HG03342 (cell line): Measurements from ENCODE around the gene ATP10A.
"Not testable (repeated sequence)": the region's sequence is repeated elsewhere in the genome, so short reads cannot be mapped to it uniquely, and the experiment has no call there.

ENCODE experiments used
- ATAC-seq: cut with Tn5 transposase; IDR thresholded peaks from one replicate; pipeline ENCODE4 v1.9.1; 2021; ENCODE audit warnings: mild to moderate bottlenecking, moderate library complexity; ENCODE audit not compliant: unreplicated experiment

ATP10A gene

GRCh38 chr15:25859838-25860645, 3.1 kb downstream of the ATP10A start:
- ATAC-seq: no peak

DNA sequence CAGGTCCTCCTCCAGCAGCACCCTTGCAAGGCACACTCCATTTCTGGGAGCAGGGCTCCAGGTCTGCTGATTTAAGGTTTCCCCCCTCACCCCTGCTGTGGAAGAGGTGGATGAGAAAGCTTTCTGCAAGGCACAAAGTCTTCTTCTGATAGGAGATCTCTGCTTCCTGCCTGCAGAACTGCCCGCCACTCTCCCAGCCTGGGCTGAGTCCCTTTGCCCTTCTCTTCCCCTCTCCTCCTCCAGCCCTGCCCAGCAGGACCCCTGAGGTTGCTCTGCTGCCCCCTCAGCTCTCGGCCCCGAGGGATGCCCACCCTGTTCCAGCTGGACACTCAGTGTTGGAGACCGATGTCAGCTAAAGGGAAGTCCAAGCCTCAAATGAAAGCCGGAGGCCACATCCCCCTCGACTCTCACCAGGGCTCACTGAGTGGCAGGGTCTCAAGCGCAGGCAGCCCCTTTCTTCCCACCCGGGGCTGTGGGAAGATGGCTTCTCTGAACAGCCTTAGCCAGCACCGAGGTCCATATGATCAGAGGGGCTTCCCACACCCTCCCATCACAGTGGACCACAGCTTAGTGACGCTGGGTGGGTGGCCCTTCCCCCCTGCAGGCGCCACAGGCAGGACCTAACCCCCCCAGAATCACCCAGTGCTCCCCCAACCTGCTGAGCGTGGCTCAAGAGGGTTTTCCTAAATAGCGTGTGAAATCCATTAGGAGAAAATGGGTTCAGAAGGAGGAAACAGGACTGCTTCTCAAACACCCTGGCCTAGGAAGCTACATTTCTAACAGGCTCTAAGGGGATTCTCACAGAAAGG, 4.0 kb downstream of the ATP10A start:
- no peak for ATAC-seq

- not testable (repeated sequence) for ATAC-seq
These were observed 7.1 kb downstream of the ATP10A start for GRCh38 chr15:25856059-25856458.

DNA sequence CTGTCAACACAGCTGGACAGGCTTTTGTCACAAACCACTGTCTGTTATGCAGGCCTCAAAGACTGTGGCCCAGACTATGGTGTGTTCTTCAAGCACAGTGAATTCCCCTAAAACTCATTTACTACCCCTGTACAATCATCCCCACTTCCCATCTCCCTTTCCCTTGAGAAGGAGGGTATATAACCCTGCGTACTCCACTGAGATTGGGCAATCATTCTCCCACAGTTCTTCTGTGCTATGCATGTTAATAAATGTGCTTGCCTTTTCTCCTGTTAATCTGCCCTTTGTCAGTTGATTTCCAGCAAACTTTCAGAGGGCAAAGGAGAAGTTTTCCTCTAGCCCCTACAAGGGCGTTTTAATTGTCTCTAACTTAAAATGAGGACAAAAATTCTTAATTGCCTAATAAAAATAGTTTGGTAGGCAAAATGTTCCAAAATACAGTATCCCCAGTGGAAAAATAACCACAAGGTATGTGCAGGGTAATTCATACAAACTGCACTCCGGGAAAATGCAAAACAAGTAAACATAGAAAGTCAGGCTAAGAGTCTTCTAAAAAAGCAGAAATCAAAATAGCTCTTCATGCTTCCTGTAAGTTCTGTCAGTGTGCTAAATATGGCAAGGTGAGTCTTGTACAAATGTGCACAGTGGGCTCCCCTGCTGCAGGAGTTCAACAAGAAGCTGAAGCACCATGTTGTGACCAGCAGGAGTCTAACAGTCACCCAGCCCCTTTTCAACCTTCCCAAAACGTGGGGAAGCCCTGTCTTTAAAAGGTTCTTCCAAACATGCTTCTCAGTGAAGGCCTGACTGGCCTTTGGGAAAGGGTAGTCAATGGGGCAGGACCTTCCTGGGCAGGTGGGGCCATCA, 10.2 kb downstream of the ATP10A start:
- ATAC-seq: no peak

GRCh38 chr15:25852027-25852426, 11.1 kb downstream of the ATP10A start:
- no peak for ATAC-seq

- ATAC-seq: peak; percentile 78
These were observed 12.7 kb downstream of the ATP10A start for GRCh38 chr15:25850154-25851111.

DNA sequence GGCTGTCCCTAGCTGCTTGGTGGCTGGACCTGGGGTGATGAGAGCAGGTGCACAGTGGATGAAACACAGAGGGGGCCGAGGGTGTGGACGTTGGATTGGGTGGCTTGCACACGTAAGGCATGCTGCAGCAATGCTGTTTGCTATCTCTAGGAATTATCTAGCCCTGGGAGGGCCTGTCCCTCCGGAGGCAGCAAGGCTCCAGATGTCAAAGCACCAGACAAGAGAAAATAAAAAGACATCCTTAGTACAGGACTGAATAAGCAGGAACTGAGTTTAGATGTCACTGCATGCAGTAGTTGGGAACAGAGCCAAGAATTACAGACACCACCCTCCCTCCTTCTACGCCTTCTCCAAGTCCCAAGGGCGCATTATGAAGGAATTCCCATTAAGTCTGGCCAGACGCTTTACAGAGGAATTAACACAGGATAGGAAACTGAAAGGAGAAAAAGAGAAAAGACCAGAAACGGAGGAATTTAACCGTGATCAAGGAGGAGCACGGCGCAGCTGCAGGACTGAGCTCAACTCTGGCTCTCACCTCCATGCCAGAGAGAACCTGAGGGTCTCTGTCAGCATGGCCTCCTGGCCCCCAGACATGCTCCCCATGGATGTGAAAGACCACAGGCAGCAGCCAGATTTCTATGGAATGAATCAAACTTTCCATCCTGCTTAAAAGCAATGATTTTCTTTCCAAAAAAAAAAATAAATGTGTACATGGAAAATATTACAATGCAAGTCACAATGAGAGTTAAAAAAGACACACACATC, 13.8 kb downstream of the ATP10A start:
- ATAC-seq: no peak

GRCh38 chr15:25848784-25849156, 14.4 kb downstream of the ATP10A start:
- no peak for ATAC-seq

DNA sequence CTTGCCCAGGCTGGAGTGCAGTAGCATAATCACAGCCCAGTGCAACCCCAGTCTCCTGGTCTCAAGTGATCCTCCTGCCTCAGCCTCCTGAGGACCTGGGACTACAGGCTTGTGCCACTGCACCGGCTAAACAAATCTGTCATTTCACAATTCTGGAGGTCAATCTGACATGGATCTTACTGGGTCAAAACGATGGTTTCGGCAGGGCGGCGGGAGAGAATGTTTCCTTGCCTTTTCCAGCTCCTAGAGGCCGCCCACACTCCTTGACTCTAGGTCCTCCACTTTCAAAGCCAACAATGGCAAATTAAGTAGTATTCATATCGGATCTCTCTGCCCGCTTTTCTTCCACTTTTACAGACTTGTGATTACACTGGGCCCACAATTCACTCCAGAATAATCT, 14.8 kb downstream of the ATP10A start:
- ATAC-seq: no peak

DNA sequence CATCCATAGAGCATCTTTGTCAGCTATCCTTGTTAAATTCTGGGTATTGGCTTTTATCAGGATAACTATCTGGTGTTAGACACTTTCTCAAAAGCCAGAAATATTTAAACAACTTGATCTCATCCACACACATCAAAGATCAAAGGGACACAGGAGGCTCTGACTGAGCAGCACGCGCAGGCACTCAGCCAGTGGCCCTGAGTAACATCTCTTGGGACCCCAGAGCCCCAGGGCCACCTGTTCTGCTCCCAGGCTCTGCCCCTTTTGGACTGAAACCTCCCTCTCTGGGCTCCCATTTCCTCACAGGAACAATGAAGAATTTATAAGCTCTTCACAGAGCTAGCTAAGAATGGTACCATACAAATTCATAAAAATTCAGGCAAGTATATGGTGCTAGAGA, 16.1 kb downstream of the ATP10A start:
- ATAC-seq: no peak

DNA sequence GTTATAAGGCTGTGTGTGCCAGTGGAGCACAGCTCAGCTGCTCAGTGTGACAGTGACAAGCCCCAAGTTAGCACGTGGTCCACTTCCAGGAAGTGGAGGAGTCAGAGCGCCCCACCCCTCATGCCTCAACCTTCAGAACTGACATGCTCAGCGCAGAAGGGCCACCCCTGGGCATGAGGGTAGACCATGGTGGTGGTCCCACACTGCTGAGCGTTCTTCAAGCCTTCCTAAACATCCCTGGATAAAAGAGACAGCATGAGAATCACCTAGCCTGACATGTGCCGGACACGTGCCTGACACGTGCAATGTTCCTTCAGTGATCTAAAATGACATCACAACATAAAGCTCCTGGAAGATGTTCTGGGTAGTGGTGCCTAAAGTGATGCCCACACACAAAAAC, 16.8 kb downstream of the ATP10A start:
- no peak for ATAC-seq

GRCh38 chr15:25844981-25845680, 18.0 kb downstream of the ATP10A start:
- ATAC-seq: no peak

DNA sequence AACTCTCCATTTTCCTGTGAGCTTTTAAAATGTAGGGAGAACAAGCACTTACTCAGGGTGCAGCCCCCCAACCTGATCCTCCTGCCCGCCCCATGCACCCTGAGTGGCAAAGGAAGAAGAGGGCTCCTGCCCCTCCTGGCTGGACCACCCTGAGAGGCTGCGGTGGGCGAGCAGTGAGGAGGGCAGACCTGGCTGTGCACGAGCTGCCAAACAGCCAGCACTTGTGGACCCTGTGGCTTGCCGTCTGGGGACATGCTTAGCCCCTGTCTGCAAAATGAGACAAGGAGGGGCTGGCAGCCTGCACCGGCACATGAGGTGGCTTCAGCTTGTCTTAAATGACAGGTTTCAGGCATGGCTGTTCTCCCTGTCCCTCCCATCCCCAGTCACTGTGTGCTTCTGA, 18.6 kb downstream of the ATP10A start:
- no peak for ATAC-seq

- no peak for ATAC-seq
These were observed 19.1 kb downstream of the ATP10A start for GRCh38 chr15:25844076-25844475.

DNA sequence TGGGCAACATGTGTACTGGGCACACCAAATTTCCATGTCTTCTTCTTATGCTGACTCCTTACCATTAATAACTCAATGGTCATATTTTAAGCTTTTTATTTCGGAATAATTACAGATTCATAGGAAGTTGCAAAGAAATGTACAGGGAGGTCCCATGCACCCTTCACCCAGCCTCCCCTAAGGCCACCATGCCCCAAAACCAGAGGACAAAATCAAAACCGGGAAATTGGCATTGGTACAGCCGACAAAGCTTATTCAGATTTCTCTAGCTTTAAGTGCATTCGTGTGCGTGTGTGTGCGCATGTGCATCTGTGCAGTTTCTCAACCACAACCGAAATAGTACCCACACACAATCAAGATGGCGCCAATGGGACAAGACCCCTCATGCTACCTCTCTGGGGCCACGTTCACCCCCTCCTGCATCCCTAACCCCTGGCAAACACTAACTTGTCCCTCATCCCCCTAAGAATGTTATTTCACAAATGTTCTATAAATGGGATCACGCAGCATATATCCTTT, 23.4 kb downstream of the ATP10A start:
- no peak for ATAC-seq

GRCh38 chr15:25838871-25839195, 24.3 kb downstream of the ATP10A start:
- ATAC-seq: no peak

DNA sequence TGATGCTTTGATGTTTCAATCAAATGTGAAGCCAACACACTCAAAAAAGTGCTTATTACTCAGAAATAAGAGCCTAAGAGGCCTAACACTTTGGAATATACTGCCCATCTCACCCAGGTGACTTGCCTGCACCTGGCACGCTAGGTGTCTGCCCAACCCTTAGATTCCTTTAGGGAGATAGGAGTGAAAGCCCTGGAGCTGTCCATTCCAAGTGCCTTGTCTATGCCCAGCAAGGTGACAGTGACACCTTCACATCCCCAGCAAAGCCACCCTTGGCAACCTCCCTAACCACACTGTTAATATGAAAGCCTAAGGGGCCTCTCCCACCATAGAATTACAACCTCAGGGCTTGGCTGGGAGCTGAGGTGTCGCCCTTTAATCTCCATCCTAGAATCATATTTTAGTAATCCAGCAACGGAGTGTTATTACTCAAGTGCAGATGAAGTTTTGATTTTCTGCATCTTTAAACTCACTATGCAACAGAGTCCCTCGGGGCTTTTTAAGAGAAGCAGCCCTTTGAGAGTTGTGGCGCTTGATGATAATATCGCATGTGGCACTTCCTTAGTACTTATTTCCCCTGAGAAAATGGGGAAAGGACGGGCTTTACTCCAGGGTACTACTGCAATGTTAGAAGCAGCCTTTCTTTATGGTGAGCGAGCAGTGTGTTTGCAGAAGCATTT, 24.8 kb downstream of the ATP10A start:
- no peak for ATAC-seq

GRCh38 chr15:25832158-25832557, 31.0 kb downstream of the ATP10A start:
- ATAC-seq: no peak
